Effector CD8-positive, alpha-beta T cell (primary cell): ENCODE results near the gene MED6.

ENCODE experiments used
- DNase-seq: peaks from one replicate; lab custom pipeline; 2025; lab: John Stamatoyannopoulos, UW
- total RNA-seq, 4 experiments: gene quantifications; one replicate each; lab custom pipeline; 2026; lab: John Stamatoyannopoulos, UW

The MED6 gene, protein sequence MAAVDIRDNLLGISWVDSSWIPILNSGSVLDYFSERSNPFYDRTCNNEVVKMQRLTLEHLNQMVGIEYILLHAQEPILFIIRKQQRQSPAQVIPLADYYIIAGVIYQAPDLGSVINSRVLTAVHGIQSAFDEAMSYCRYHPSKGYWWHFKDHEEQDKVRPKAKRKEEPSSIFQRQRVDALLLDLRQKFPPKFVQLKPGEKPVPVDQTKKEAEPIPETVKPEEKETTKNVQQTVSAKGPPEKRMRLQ
- 25.1 to 38.7 (median 30.6) reads per million in 4 experiments for total RNA-seq

DNA sequence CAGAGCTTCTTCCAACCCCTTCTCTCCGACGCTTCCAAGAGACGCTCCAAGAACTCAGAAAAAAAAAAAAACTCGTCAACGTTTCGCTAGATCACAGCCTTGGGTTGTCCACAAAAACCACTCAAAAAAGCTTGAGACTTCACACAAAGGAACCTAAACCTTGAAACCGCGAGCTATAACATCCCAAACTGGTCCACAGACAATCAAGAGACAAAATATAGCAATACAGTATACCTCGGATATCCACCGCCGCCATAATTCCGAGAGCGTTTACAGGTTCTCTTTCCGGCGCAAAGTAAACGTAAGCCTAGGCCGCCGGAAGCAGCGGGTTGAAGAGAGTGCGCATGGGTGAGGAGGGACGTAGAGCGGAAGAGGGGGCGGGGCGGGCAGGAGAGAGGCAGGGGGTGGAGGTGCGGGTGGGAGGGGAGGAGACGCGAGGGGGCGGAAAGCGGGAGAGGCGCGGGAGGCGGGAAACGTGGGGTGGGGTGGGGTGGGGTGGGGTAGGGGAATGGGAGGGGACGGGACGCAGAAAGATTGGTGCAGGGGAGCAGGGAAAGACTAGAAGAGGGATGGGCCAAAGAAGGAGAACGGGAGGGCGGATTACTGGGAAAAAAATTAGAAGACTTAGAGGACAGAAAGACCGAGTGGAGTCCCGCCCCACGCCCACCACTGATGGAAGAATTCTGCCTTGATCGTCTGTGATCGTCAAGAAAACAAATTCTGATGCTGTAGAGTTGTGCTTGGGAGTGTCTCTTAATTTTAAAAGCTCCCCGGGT, at the start of gene MED6:
Gene MED6, minus strand, starts transcription at position 274 of the 776 bp plus-strand sequence. Its CDS starts 18 bp downstream, at position 256.
- peak; percentile 84 for DNase-seq

DNA sequence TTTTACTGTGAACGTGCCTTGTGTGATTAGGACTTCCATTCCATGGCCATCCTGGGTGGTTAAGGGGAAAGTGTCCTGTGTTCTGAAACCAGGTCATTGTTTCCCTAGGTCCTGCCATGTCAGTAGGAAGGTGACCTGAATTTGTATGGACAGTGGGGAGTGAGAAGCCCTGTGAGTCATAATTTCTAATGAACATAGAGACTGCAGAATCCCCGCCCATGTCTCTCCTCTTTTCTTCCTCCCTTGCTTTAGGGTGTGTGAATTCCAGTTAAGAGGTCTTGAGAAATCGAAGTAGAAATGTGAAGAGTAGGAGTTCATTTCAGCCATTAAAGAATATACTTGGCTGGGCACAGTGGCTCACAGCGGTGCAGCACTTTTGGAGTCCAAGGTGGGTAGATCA, 49.3 kb upstream of the MED6 start:
- DNase-seq: no peak

DNA sequence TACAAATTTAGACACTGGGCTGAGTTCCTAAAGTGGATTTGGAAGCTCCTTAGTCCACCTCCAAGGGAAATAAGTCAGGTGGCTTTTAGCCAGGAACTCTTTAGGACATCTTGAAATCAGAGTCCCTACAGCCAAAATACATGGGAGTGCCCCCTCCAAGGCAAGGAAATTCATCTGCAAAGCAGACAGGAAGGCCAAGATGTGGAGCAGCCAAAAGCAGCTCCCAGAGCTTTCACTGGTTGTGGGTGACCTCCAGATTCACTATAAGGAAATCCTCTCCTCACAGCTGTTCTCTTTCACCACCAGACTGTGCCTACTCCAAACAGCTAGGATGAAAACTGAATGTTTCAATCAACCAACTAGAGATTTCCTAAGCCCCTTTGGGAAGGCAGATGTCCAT, 47.9 kb upstream of the MED6 start:
- no peak for DNase-seq

DNA sequence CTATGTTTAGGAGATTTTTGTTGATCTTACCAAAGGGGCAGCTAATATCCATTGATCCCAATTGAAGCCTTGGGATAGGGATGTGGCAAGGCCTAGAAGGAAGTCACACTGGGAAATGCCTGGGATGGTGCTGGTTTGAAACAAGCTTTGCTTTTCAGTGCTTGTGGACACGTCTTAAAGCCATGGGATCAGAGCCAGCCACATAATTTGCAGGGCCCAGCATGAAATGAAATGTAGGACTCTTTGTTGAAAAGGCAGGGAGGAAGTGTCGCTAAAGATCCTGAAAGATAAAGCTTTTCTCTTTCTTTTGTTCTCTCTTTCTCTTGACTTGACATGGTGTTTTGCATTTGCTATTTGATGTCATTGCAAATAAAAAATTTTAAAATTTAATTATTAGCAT, 46.2 kb upstream of the MED6 start:
- DNase-seq: no peak

DNA sequence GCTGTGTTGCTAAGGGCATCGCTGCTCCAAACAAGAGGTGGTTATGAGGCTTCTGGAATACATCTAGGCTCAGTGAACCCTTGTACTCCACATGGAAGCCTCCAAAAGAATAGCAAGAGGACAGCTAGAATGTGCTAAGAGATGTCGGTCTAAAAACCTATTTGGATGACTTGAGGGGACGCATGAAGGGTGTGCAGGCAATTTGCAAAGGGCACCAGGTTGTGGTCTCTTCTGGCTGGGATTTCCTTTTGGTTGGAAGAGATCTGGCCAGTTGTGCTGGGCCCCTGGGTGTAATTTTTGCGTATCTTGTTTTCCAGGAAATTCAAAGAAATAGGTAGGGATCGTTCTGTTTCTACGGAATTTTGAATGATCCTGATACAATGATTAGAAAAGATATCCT, 45.4 kb upstream of the MED6 start:
- no peak for DNase-seq

DNA sequence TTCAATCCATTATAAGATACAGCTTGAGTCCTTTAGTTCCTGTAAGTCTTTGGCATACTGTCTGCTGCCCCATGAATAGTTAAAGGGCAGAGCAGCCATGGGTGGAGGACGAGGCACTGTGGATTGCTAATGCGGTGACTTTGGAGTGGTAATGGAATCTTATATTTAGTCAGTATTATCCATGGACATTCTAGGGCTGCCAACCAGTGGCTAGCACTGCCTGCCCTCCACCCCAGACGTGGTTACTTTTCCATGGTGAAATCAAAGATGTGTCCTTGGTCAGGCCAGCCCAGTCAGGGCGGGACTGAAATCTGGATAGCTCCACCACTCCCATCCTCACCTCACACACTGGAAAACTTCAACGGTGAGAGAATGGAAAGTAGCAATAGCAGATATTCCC, 43.5 kb upstream of the MED6 start:
- DNase-seq: no peak

DNA sequence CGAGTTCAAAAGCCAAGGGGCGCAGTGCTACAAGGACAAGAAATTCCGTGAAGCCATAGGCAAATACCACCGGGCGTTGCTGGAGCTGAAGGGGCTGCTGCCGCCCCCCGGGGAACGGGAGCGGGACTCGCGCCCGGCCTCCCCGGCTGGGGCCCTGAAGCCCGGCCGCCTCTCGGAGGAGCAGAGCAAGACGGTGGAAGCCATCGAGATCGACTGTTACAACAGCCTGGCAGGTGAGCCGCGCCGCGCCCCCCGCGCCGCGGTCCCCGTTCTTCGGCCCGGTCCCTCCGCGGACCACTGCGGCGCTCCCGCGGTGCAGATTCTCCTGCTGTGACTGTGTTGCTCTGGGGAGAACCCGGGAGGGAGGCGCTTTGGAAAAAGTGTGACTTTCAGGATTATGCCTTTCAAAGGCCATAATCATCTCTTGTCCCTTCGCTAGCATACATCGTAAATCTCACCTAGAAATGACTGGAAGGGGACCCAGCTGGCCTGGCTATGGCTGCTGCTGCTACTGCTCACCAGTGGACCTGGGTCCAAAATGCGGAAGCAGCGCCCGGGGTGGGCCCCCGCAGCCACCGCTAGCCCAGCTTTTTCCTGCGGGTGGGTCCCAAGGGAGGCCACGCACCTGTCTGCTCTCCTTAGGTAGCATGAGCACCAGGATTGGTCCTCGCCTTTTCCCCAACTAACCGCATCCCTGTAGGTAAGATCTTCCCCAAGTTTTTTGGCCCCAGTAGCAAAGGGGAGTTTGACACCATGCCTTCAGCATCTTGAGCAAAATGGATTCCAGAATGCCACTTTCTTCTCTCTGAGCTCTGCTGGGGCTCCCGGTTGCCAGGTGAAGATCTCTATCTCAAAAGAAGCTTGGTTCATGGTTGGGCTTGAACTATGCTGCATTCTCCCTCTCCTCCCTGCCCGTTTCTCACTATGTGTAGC, 42.1 kb upstream of the MED6 start:
- DNase-seq: peak; percentile 10

DNA sequence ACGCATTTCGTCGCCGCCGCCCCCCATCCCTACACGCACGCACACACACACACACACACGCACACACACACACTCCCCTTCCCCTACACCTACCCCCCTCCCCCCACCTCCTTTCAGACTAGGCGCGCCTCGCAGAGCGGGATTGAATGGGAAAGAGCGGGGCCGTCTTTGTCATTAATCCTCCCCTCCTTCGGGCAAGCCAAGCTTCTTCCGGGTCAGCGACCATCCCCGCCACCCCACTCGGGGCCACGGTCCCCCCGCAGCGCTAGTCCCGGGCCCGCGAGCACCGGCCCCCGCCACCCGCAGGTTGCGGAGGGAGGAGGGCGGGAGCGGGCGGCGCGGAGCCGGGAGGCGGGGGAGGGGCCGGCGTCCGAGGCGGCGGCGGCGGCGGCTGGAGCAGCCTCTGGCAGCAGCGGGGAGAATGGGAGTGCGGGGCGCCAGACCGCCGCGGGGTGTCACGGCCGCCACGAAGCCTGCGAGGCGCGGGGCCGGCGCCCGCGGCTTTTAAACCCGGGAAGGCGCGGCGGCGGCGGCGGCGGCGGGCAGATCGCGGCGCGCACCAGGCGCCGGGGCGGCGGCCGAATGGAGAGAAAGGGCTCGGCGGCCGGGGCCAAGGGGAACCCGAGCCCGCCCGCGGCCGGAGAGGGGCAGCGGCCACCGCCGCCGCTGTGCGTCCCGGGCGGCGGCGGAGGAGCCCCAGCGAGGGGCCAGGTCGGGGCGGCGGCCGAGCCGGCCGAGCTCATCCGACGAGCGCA, 41.3 kb upstream of the MED6 start, which contains the start of gene TTC9:
Gene TTC9, plus strand, starts transcription at position 369 of the 755 bp plus-strand sequence. Its CDS starts 214 bp downstream, at position 583.
- no peak for DNase-seq

DNA sequence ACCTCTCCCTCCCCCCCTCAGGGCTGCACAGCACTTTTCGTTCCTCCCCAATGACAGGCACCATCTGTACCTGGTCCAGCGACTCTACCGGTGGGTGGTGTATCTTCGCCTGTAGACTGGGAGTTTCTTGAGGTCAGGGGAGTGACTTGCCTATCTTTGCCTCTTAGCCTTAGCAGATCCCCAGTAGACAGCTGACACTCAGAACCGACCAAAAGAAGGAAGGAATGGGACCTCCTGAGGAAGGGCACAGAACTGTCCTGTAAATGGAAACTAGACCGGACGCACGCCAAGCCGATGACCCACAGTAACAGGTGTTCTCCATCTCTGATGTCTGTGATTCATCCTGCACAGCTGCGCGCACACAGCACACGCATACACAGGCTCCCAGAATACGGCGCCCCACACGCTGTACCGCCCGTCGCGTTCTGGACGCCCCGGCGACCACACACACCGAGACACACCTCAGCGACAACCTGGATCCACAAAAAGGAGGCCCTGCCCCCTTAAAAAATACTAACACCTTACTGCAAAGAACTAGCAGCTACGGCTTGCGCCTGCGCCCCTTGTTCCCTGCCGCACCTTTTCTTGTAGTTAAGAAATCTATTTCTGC, 40.6 kb upstream of the MED6 start:
- peak; percentile 33 for DNase-seq

DNA sequence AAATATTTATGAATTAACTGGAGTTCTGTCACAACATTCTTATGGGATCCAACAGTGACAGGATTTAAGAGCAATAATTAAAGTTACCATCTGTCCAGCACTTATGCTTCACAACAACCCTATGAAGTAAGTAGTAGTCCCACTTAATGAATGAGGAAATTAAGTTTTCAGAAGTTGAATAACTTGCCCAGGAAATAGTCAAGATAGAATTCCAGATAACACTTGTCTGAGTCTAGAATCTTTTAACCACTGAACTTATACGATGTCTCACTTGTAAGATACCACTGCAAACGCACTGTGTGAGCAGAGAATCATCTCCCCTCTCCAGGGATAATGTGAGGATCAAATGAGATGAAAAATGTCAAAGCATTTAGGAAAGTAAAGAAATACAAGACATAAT, 38.0 kb upstream of the MED6 start:
- DNase-seq: no peak

DNA sequence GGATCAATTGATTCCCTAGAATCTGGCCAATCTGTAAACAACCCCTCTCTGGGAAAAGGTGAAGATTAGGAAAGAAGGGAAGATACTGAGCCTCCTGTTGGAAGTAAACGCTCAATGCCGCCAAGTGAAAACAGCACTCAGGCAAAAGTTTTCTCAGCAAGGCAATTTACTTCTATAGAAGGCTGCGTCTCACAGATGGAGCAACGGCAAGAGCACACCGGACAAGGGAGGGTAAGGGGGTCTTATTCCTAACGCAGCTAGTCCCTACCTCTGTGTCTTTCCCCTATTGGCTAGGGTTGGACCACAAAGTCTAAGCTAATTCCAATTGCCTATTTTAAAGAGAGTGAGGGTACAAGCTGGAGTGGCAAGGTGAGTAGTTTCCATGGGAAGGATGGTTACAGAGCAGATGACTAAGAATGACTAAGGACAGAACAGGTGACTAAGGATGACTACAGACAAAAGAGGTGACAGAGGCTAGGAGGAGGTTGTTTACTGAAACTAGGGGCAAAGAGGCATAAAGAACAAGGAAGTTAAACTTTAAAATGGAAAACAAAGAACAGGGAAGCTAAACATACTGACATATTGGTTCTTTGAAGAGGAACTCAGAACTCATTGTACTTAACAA, 35.6 kb upstream of the MED6 start:
- DNase-seq: no peak

DNA sequence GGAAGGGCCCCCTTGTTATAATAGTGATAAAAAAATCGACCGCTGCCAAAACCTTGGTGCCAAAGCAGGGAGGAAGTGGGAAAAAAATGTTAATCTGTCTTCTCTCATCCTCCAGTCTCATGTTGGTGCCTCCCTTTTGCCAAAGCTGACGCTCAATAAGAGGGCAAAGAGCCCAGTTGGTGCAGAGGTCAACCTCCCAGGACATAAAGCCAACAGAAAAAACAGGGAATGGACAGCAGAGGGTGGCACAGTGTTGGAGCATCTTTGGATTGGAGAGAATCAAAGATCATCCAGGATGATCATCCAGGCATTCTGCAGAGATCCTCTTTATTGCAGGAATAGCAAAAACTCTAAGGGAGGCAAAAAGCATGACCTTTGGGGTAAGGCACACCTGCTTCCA, 31.5 kb upstream of the MED6 start:
- DNase-seq: no peak

DNA sequence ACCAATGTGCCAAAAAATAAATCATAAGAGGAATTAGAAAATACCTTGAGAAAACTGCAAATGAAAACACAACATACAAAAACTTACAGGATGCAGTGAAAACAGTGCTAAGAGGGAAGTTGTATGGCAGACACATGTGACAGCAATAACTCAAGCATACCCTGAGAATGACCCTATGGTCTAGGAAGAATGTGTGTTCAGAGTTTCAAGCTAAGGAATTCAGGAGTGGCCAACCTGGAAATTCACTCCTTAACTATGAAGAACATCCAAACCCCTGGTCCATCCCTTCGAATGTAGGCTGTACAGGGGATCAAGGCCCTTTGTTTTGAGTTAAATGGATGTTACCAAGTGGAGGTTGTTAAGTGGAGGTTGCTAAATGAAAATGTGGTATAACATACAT, 24.5 kb upstream of the MED6 start:
- no peak for DNase-seq

DNA sequence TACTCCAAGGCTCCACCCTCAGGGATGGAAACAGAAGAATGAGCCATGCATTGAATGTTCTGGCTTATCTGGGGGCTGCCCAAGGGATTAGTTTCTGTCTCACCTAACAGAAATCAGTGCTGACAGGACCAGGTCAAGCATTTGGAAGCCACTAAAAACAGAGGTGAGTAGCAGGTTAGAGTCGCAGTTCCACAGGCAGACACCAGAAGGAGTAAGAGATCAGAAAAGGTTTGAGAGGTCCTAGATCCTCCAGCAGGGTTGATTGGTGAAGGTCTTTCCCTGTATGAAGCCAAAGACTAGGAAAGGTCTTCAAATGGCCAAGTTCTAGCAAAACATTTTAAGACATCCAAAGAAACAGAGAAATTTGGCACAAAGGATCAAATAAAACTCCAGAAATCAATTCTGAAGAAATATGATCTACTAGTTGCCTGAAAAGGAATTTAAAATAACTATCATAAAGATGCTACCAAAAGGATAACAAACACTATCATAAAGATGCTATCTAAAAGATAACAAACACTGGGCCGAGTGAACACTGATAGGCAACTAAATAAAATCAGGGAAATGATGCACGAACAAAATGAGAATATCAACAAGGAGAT, 21.8 kb upstream of the MED6 start:
- peak; percentile 22 for DNase-seq

DNA sequence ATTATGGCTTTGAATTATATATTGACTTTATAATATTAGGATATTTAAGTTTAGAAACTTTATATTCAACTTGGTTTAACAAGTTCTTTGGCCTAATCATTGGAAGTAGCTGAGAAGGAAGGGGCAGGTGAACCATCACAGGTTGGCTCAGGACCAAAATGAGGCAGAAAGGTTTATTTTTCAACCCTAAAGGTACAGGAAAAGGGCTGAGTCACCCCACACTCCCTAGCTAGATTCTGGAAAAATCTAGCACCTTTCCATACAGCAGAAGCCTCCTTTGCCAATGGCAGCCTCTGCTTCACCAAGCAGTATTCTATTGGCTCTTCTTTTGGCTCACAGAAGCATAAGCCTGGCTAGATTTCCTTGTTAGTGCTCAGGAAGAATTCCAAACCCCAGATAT, 19.3 kb upstream of the MED6 start:
- no peak for DNase-seq

DNA sequence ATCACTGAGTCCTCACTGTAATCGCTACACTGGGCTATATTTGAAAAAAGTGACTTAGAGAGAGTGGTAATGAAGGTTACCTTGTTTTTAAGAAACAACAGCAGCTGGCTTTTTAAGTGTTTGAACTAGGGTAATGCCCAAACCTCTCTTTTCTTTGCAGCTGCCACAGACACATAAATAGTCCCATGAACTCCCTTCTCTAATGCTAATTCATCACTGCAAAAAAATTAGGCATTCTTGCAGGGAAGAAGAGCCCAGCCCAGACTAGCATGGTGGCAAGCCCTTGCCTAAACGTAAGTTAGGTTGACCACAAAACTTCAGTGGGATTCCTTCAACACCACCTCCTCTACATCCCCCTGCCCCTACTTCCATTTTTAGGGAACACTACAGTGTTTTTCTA, 17.9 kb upstream of the MED6 start:
- DNase-seq: no peak

DNA sequence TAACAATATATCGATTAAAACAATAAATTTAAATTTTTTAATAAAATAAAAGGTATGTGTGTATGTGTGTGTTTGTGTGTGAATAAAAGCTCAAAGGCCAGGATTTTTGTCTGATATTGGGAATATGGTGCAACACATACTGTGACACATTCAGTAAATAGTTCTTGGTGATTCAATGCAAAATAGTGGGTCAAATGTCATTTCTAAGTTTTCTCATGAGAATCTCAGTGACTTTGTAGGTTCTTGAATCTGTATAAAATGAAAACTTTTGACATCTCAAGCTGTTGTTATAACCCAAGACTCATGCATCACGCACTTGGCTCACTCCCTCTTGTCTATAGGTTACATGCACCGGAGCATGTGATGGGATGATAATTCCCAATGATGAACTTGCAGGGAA, 16.2 kb upstream of the MED6 start:
- no peak for DNase-seq

DNA sequence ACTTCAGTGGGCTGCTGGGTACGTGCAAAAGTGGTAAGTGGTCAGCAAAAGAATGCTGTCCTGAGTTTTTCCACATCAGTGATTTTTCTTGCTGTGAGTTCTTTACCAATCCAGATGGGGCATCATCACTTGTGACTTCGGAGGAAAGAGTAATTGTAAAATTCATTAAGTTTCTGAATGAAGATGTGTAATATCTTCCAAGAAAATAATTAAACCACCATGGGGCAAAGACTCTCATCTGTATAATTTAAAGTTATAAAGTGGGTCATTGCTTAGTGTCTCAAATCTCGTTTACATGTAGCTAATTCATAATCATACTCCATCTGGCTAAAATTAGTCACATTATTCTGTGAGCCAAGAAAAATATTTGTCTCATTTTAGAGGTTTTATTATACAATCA, 10.8 kb upstream of the MED6 start:
- DNase-seq: no peak

DNA sequence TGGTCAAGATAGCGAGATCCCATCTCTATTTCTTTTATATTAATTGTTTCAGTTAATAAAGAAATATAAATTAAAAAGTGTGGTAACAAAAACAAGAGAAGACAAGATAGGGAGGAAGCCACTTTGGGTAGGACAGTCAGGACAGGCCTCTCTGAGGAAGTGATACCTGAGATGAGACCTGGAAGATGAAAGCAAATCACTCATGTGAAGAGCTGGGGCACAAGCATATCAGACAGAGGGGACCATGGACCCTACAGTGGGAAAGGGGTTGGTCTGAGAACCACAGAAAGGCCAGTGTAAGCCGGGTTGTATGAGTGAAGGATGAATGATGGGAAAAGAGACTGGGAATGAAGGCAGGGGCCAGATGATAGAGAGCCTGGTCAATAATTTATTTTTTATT, 1.8 kb upstream of the MED6 start:
- no peak for DNase-seq

DNA sequence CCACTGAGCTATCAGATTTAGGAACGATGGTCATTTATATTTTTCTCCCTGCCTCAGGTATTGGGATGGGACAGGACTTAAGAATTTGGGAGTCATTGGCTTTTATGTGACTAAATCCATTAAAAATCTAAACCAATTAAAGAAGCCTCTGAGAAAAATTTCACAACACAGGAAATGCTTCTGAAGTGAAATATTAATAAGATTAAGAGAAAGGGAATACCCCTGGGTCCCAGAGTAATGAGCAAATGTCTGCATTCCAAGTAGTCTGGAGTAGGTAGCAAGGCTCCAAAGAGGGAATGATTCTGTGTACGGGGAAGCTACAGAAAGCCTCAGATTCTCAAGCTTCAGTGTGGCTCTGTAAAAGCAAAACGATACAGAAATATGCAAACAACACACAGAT, 707 bp upstream of the MED6 start:
- DNase-seq: no peak
